Effector memory CD4-positive, alpha-beta T cell (primary cell): Measurements from ENCODE around the gene RB1.

Experiments used
- DNase-seq, 3 donors: peaks; one replicate each; pipeline ENCODE4 v3.0.0-alpha.2; 2020
- H3K27ac ChIP-seq: 2 replicates; pipeline ENCODE4 v1.7.0; 2013; ENCODE audit warnings: mild to moderate bottlenecking, low read length, moderate library complexity; ENCODE audit not compliant: insufficient read depth, poor library complexity, severe bottlenecking
- H3K27me3 ChIP-seq: replicated peaks from 2 replicates; pipeline ENCODE4 v1.7.0; 2013; ENCODE audit warnings: mild to moderate bottlenecking, low read length; ENCODE audit not compliant: insufficient read depth, control insufficient read depth, poor library complexity, severe bottlenecking
- H3K36me3 ChIP-seq: 2 replicates; pipeline ENCODE4 v1.7.0; 2013; ENCODE audit warnings: mild to moderate bottlenecking, low read length, moderate library complexity; ENCODE audit not compliant: control insufficient read depth, insufficient read depth
- H3K4me1 ChIP-seq: 2 replicates; pipeline ENCODE4 v1.7.0; 2013; ENCODE audit warnings: low read length, mild to moderate bottlenecking; ENCODE audit not compliant: control insufficient read depth, insufficient read depth, poor library complexity, severe bottlenecking
- H3K4me3 ChIP-seq: 2 replicates; pipeline ENCODE4 v1.7.0; 2013; ENCODE audit warnings: low read length, low read depth, mild to moderate bottlenecking; ENCODE audit not compliant: insufficient read depth, poor library complexity, severe bottlenecking
- H3K9me3 ChIP-seq: 2 replicates; pipeline ENCODE4 v1.7.0; 2013; ENCODE audit warnings: mild to moderate bottlenecking, low read length, moderate library complexity; ENCODE audit not compliant: control insufficient read depth

Gene RB1

DNA sequence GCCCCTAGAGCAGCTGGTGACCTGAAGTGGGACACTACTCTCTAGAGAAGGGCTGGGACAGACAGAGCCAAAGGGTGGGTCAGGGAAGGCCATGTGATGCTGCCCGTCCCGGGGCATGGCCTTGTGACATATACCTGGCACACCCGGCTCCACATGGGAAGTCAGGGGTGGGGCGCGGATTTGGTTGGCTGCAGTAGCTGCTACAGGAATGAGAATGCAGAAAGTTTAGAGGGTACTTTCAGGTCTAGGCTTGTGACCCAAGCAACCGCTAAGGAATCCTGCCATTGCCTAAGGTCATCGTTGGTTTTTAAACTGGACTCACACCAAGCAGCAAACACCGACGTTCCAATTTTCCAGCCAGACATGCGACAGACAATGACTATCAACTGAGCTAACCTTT, 203.5 kb downstream of the RB1 start:
- Histone ChIP-seq H3K4me1 (peaks cover 40% of the 10 kb centered on the region), H3K27me3 (no peaks in the 10 kb centered on the region), H3K27ac (peak overlapping the region; percentile 63), H3K4me3 (no peak overlapping the region), H3K9me3 (no peaks in the 10 kb centered on the region), H3K36me3 (no peaks in the 10 kb centered on the region)
- DNase-seq, result no peak

DNA sequence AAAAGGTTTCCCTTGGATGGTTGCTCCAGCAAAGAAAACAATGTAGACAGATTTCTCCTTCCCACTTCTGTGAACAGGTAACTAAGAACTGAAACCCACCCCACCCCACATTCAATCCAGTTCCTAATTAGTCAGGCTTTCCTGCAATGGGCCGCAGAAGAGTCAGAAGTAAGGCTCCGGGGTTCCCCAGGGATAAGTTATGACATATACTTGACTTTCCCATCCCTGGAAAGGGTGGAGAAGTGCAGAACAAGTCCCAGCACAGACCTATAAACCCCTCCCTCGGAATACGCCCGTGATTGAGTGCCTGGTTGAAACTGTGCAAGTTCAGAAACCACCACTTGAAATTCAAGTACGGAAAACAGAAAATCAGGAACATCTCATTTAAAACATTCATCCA, 204.5 kb downstream of the RB1 start:
- no peak for DNase-seq
- H3K9me3 ChIP-seq, result no peaks in the 10 kb centered on the region
- peaks cover 40% of the 10 kb centered on the region for H3K4me1 ChIP-seq
- no peaks in the 10 kb centered on the region for H3K27me3 ChIP-seq
- H3K36me3 ChIP-seq, result no peaks in the 10 kb centered on the region
- H3K4me3 ChIP-seq, result no peak overlapping the region
- no peak overlapping the region for H3K27ac ChIP-seq

DNA sequence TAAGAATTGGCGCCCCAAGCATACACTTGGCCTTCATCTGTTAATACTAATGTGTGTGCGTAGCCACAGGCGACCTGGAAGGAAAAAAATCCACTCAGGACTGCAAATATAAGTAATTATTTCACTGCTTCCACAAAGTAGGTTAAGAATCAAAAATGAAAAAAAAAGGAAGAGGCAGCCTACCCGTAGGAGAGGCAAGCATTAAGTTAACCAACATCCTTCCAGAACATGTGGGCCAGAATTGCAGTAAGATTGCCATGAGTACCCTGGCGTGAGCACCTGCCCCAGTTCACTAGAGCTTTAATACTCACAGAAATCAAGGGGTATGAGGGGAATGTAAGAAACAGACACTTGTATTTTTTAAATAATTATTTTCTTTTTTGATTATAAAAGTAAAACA, 207.1 kb downstream of the RB1 start:
- no peak overlapping the region for H3K4me3 ChIP-seq
- DNase-seq, result no peak
- no peaks in the 10 kb centered on the region for H3K27me3 ChIP-seq
- no peaks in the 10 kb centered on the region for H3K9me3 ChIP-seq
- no peak overlapping the region for H3K27ac ChIP-seq
- H3K36me3 ChIP-seq, result no peaks in the 10 kb centered on the region
- H3K4me1 ChIP-seq, result peaks cover 23% of the 10 kb centered on the region

DNA sequence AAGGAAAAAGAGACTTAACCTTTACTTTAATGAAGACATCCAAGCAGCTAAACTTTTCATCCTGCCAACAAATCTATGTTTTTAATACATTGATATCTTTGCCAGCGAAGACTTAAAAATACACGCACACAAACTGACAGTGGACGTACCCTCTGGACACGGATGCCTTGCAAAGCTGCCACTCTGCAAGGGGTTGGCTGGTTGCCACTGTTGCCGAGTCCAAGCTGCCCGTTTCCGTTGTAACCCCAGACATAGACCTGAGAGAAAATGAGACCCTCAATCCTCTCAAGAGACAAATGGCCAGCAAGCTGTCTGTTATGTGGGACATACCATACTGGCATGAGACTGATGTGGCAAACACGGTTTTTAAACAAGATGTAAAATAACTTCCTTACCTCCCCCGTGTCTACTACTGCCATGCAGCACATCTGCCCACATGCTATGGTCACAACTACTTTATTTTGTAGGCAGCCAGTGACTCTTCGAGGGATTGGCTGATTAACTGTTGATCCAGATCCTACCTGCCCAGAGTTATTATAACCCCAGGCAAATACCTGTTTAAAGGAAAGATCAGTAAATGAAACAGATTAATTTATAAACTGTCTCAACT, 208.2 kb downstream of the RB1 start:
- Histone ChIP-seq H3K4me3 (no peak overlapping the region), H3K9me3 (no peaks in the 10 kb centered on the region), H3K36me3 (no peaks in the 10 kb centered on the region), H3K27me3 (no peaks in the 10 kb centered on the region), H3K4me1 (peaks cover 13% of the 10 kb centered on the region), H3K27ac (no peak overlapping the region)
- no peak for DNase-seq

DNA sequence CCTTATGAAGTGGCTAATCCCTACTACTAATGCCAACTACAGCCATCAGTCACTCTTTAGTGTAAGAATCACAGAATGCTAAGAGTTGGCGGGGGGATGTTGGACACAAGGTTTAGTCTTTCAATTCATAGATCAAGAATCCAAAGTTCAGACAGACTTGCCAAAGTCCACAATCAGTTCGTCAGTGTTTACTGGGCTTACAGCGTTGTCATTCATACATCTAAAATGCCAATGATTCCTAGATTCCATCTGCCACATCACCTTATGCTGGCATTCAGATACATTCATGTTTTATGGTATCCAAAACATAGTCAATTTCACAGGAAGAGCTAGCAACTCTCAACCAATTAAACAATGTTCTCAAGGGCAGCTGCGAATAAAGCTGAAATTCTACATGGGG, 211.2 kb downstream of the RB1 start:
- H3K4me3 ChIP-seq, result no peak overlapping the region
- H3K27ac ChIP-seq, result no peak overlapping the region
- peaks cover 7% of the 10 kb centered on the region for H3K4me1 ChIP-seq
- no peaks in the 10 kb centered on the region for H3K9me3 ChIP-seq
- no peaks in the 10 kb centered on the region for H3K36me3 ChIP-seq
- H3K27me3 ChIP-seq, result no peaks in the 10 kb centered on the region
- DNase-seq, result no peak

DNA sequence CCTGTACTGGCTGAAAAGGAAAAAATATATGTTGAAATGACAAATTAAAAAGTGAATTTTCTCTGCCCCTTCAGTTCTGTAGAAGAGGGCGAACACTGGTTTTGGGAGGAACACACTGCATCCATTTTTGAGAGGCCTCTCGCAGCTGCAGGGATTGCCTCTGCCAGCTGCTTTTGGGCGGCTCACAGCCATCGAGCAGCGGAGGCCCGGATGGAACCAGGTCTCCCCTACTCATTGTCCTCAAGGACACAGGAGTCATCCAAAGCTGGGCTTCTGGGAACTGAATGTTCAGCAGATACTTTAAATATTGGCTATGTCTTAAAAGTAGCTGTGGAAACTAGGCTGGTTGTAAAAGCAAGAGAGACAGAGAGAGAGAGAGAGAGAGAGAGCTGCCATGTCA, 212.2 kb downstream of the RB1 start:
- H3K27me3 ChIP-seq, result no peaks in the 10 kb centered on the region
- no peaks in the 10 kb centered on the region for H3K9me3 ChIP-seq
- H3K36me3 ChIP-seq, result no peaks in the 10 kb centered on the region
- H3K27ac ChIP-seq, result no peak overlapping the region
- no peak for DNase-seq
- no peak overlapping the region for H3K4me3 ChIP-seq
- no peaks in the 10 kb centered on the region for H3K4me1 ChIP-seq

DNA sequence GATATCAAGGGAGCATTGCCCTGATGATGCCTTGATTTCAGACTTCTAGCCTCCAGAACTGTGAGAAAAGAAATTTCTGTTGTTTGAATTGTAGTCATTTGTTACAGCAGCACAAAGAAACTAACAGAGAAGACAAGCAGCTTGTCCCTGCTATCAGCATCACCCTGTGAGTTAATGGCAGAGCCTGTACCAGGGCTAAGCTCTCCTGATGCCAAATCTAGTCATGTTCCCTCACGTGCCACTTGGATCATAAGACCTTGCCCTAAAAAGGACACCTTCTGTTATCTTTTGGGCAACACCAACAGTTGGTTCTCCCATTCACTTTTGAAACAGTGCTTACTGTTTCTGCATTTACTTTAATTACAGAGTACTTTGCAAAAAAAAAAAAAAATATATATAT, 214.5 kb downstream of the RB1 start:
- Histone ChIP-seq H3K36me3 (no peaks in the 10 kb centered on the region), H3K9me3 (no peaks in the 10 kb centered on the region), H3K27ac (no peak overlapping the region), H3K27me3 (no peaks in the 10 kb centered on the region), H3K4me3 (no peak overlapping the region), H3K4me1 (no peaks in the 10 kb centered on the region)
- no peak for DNase-seq

DNA sequence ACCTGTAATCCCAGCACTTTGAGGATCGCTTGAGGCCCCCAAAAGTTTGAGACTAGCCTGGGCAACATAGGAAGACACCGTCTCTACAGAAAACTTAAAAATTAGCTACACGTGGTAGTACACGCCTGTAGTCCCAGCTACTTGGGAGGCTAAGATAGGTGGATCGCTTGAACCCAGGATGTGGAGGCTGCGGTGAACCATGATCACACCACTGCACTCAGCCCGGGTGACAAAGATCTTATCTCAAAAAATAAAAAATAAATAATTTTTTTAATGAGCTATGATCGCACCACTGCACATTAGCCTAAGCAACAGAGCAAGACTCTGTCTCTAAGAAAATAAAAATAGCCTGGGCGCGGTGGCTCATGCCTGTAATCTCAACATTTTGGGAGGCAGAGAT, 222.7 kb downstream of the RB1 start:
- DNase-seq, result no peak
- Histone ChIP-seq H3K36me3 (no peaks in the 10 kb centered on the region), H3K4me1 (peaks cover 8% of the 10 kb centered on the region), H3K9me3 (no peaks in the 10 kb centered on the region), H3K27ac (no peak overlapping the region), H3K27me3 (no peaks in the 10 kb centered on the region), H3K4me3 (no peak overlapping the region)

DNA sequence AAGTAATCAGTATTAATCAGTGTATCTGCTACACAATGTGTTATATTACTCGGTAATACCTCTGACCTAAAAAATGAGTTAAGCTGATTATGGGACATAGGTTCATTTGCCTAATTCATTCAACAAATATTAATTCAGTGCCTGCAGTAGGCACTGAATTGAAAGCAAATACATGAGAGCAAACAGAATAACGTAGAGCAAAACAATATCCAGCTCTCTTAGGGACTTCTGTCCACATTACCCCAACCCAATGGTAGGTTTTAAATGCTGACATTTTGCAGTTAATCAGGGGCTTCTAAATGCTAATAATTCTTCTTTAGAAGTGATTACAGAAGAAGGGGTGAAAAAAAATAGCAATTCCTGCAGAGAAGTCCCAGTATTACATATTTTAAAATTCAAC, 224.4 kb downstream of the RB1 start:
- Histone ChIP-seq H3K27ac (no peak overlapping the region), H3K4me1 (peaks cover 8% of the 10 kb centered on the region), H3K27me3 (no peaks in the 10 kb centered on the region), H3K36me3 (no peaks in the 10 kb centered on the region), H3K4me3 (no peak overlapping the region), H3K9me3 (no peaks in the 10 kb centered on the region)
- no peak for DNase-seq

DNA sequence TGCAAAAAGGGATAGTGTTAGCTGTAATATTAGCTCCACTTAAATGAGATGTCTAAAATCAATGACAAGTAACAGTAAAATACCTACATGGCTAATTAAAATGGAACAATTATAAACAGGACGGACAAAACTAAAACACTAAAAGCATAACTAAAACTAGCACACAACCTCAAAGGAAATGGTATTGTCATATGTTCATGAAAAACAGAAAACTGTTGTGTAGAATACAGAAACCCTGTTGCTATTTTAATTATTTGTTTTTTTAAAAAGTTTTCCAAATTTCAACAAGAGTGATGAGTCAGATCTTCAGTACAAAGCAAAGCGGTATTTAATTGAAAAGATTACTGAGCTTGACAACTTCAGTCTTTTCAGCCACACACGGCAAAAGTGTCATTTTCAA, 225.2 kb downstream of the RB1 start:
- Histone ChIP-seq H3K36me3 (no peaks in the 10 kb centered on the region), H3K9me3 (no peaks in the 10 kb centered on the region), H3K4me3 (no peak overlapping the region), H3K27me3 (no peaks in the 10 kb centered on the region), H3K4me1 (peaks cover 15% of the 10 kb centered on the region), H3K27ac (no peak overlapping the region)
- no peak for DNase-seq

DNA sequence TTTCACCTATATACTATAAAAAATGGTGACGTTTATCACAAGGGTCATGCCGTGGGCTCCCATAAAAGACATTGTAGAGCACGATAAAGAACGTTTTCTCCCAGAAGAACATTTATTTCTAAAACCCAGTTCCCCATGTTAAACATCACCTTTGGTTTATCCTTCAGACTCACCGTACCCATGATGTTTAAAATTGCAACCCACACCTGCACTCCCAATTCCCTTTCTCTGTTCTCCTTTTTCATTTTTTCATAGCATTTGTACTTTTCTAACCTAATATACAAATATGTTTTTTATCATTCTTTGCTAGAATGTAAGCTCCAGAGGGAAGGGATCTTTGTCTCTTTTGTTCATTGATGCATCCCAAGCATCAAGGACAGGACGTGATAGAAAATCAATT, 227.3 kb downstream of the RB1 start:
- H3K27ac ChIP-seq, result peak overlapping the region; percentile 96
- peak overlapping the region; percentile 83 for H3K4me3 ChIP-seq
- H3K4me1 ChIP-seq, result peaks cover 18% of the 10 kb centered on the region

More for the DNA sequence above, 227.3 kb downstream of the RB1 start:
- Histone ChIP-seq H3K9me3 (no peaks in the 10 kb centered on the region), H3K27me3 (no peaks in the 10 kb centered on the region), H3K36me3 (no peaks in the 10 kb centered on the region)
- no peak for DNase-seq
